Skeletal muscle tissue (tissue), 4 donors: ENCODE results near the gene SERTAD1. TPM values are rescaled to one million over a fixed set of nuclear protein-coding genes. Genes with fewer than 3 reads are reported as not detected.

Experiments used
- H3K27ac ChIP-seq: one replicate; pipeline ENCODE4 v1.7.0; 2013; ENCODE audit warnings: mild to moderate bottlenecking, low read depth, low read length, inconsistent platforms
- H3K27me3 ChIP-seq, 3 donors: one replicate each; pipeline ENCODE4 v1.7.0; 2013; ENCODE audit warnings: low read length in 3 of 3; ENCODE audit not compliant: control insufficient read depth in 3 of 3, insufficient read depth in 3 of 3
- H3K36me3 ChIP-seq, 3 donors: one replicate each; pipeline ENCODE4 v1.7.0; 2013; ENCODE audit warnings: low read length in 3 of 3; ENCODE audit not compliant: control insufficient read depth in 3 of 3, insufficient read depth in 3 of 3
- H3K4me1 ChIP-seq, 3 donors: one replicate each; pipeline ENCODE4 v1.7.0; 2013; ENCODE audit warnings: low read length in 3 of 3, mild to moderate bottlenecking in 3 of 3; ENCODE audit not compliant: control insufficient read depth in 3 of 3, insufficient read depth in 3 of 3
- H3K4me3 ChIP-seq, 3 donors: one replicate each; pipeline ENCODE4 v1.7.0; 2013; ENCODE audit warnings: low read length in 3 of 3
- H3K9ac ChIP-seq, 3 donors: one replicate each; pipeline ENCODE4 v1.7.0; 2013; ENCODE audit warnings: low read length in 3 of 3, mild to moderate bottlenecking in 3 of 3, moderate library complexity in 2 of 3, low read depth in 1 of 3
- H3K9me3 ChIP-seq, 3 donors: one replicate each; pipeline ENCODE4 v1.7.0; 2013; ENCODE audit warnings: low read length in 3 of 3; ENCODE audit not compliant: control insufficient read depth in 3 of 3
- total RNA-seq: library from RNA; depleted of rRNA; stranded (reverse); fragments of >200 nt; gene quantifications from one replicate; pipeline ENCODE4 v1.2.3, GENCODE V29; 2014
- donor health status: Osteomylitis.

SERTAD1 gene
- total RNA-seq, 1 donor from 2014 or later = 19.8 TPM

GRCh38 chr19:40407714-40408597, 17.8 kb downstream of the SERTAD1 start:
- Histone ChIP-seq H3K9ac (peak overlapping the region in 1 of 3 donors; percentile 33), H3K27me3 (no peaks in the 10 kb centered on the region), H3K9me3 (no peaks in the 10 kb centered on the region), H3K36me3 (no peaks in the 10 kb centered on the region), H3K4me1 (peaks cover 25 to 38% (median 32%) of the 10 kb centered on the region in 3 donors), H3K4me3 (no peak overlapping the region), H3K27ac (no peak overlapping the region)

GRCh38 chr19:40403262-40403984, 22.4 kb downstream of the SERTAD1 start:
- Histone ChIP-seq H3K9me3 (no peaks in the 10 kb centered on the region), H3K36me3 (no peaks in the 10 kb centered on the region), H3K4me1 (peaks cover 5 to 12% (median 12%) of the 10 kb centered on the region in 3 donors), H3K9ac (peak overlapping the region; percentile 56 to 83 (median 68)), H3K27ac (peak overlapping the region; percentile 66), H3K4me3 (peak overlapping the region; percentile 60 to 75 (median 69)), H3K27me3 (no peaks in the 10 kb centered on the region)

GRCh38 chr19:40400559-40400958, 25.2 kb downstream of the SERTAD1 start:
- Histone ChIP-seq H3K27ac (no peak overlapping the region), H3K9ac (no peak overlapping the region), H3K4me1 (peaks cover 3 to 9% (median 4%) of the 10 kb centered on the region in 3 donors), H3K9me3 (no peaks in the 10 kb centered on the region), H3K4me3 (no peak overlapping the region), H3K36me3 (peaks cover 0 to 2% (median 0%) of the 10 kb centered on the region in 3 donors), H3K27me3 (no peaks in the 10 kb centered on the region)

- no peaks in the 10 kb centered on the region for H3K9me3 ChIP-seq
- H3K36me3 ChIP-seq = peaks cover 0 to 2% (median 0%) of the 10 kb centered on the region in 3 donors
- H3K4me3 ChIP-seq = no peak overlapping the region
- H3K27me3 ChIP-seq = no peaks in the 10 kb centered on the region
- H3K9ac ChIP-seq = no peak overlapping the region
- no peak overlapping the region for H3K27ac ChIP-seq
- H3K4me1 ChIP-seq = peaks cover 0 to 4% (median 3%) of the 10 kb centered on the region in 3 donors
Observed at GRCh38 chr19:40398417-40399131, 27.2 kb downstream of the SERTAD1 start.

- H3K9ac ChIP-seq = no peak overlapping the region
- H3K27me3 ChIP-seq = no peaks in the 10 kb centered on the region
- no peak overlapping the region for H3K27ac ChIP-seq
- peaks cover 0 to 2% (median 0%) of the 10 kb centered on the region in 3 donors for H3K36me3 ChIP-seq
- H3K9me3 ChIP-seq = no peaks in the 10 kb centered on the region
- no peak overlapping the region for H3K4me3 ChIP-seq
- peaks cover 0 to 5% (median 0%) of the 10 kb centered on the region in 3 donors for H3K4me1 ChIP-seq
Observed at GRCh38 chr19:40397568-40397906, 28.3 kb downstream of the SERTAD1 start.

- peaks cover 0 to 2% (median 0%) of the 10 kb centered on the region in 3 donors for H3K36me3 ChIP-seq
- H3K27me3 ChIP-seq = no peaks in the 10 kb centered on the region
- no peak overlapping the region for H3K9ac ChIP-seq
- no peak overlapping the region for H3K27ac ChIP-seq
- H3K4me3 ChIP-seq = no peak overlapping the region
- peaks cover 0 to 5% (median 0%) of the 10 kb centered on the region in 3 donors for H3K4me1 ChIP-seq
- no peaks in the 10 kb centered on the region for H3K9me3 ChIP-seq
Observed at GRCh38 chr19:40396886-40397567, 28.8 kb downstream of the SERTAD1 start.

- Histone ChIP-seq H3K27me3 (no peaks in the 10 kb centered on the region), H3K4me3 (no peak overlapping the region), H3K36me3 (peaks cover 0 to 2% (median 0%) of the 10 kb centered on the region in 3 donors), H3K4me1 (peaks cover 0 to 5% (median 0%) of the 10 kb centered on the region in 3 donors), H3K9ac (no peak overlapping the region), H3K27ac (no peak overlapping the region), H3K9me3 (no peaks in the 10 kb centered on the region)
Observed at GRCh38 chr19:40395956-40396355, 29.8 kb downstream of the SERTAD1 start.

- no peaks in the 10 kb centered on the region for H3K27me3 ChIP-seq
- no peak overlapping the region for H3K27ac ChIP-seq
- H3K9me3 ChIP-seq = no peaks in the 10 kb centered on the region
- H3K4me1 ChIP-seq = peaks cover 0 to 5% (median 0%) of the 10 kb centered on the region in 3 donors
- H3K36me3 ChIP-seq = peaks cover 0 to 2% (median 0%) of the 10 kb centered on the region in 3 donors
- H3K4me3 ChIP-seq = no peak overlapping the region
- no peak overlapping the region for H3K9ac ChIP-seq
Observed at GRCh38 chr19:40394816-40395210, 31.0 kb downstream of the SERTAD1 start.
